Transverse colon (tissue), 4 donors: ENCODE measurements around the gene USP47. TPM values are rescaled to one million over a fixed set of nuclear protein-coding genes. Genes with fewer than 3 reads are reported as not detected.

Source experiments
- DNase-seq: peaks from one replicate; pipeline ENCODE4 v3.0.0-alpha.2; 2019
- H3K27ac ChIP-seq, 4 donors: fragments of 200-600 bp; sonication (generic); 2 replicates each; pipeline ENCODE4 v1.5.1; 2016 to 2018; ENCODE audit warnings: inconsistent platforms in 4 of 4
- H3K27me3 ChIP-seq: fragments of 200-600 bp; sonication (generic); 2 replicates; pipeline ENCODE4 v1.5.1; 2017; ENCODE audit warnings: inconsistent platforms
- H3K36me3 ChIP-seq, 4 donors: fragments of 200-600 bp; sonication (generic); 2 replicates each; pipeline ENCODE4 v1.5.1; 2017 to 2019; ENCODE audit warnings: inconsistent platforms in 4 of 4
- H3K4me1 ChIP-seq, 4 donors: fragments of 200-600 bp; sonication (generic); 2 replicates each; pipeline ENCODE4 v1.5.1; 2017 to 2020; ENCODE audit warnings: inconsistent platforms in 4 of 4
- H3K4me3 ChIP-seq, 4 donors: fragments of 200-600 bp; sonication (generic); 1 replicate in 1 of 4; 2 replicates in 3 of 4; pipeline versions ENCODE4 v1.5.1 to v1.6.1; 2017 to 2019; ENCODE audit warnings: inconsistent platforms in 4 of 4
- H3K9me3 ChIP-seq, 2 donors: fragments of 200-600 bp; sonication (generic); 2 replicates each; pipeline ENCODE4 v1.5.1; 2017 to 2019; ENCODE audit warnings: inconsistent platforms in 2 of 2
- CTCF ChIP-seq, 5 experiments: fragments of 200-600 bp in 3 of 5; fragments of 450-650 bp in 2 of 5; sonication (generic) in 3 of 5; IDR thresholded peaks; 1 replicate in 2 of 5; 2 replicates in 3 of 5; pipeline ENCODE4 v1.5.1; 2016 to 2017; ENCODE audit warnings: antibody characterized with exemption in 5 of 5, inconsistent platforms in 3 of 5, mild to moderate bottlenecking in 2 of 5, moderate library complexity in 1 of 5
- EP300 ChIP-seq: sonication (generic); formaldehyde crosslinking; IDR thresholded peaks from one replicate; pipeline ENCODE4 v1.6.1; 2017; ENCODE audit warnings: antibody characterized with exemption, low read depth
- POLR2A ChIP-seq: fragments of 450-650 bp; IDR thresholded peaks from one replicate; pipeline ENCODE4 v1.6.1; 2016; ENCODE audit warnings: antibody characterized with exemption, mild to moderate bottlenecking, moderate library complexity
- POLR2AphosphoS5 ChIP-seq, 3 donors: sonication (generic); formaldehyde crosslinking; IDR thresholded peaks; one replicate each; pipeline ENCODE4 v1.6.1; 2016; ENCODE audit warnings: antibody characterized with exemption in 3 of 3
- WGBS, 2 donors: methylation state at CpG; one replicate each; pipeline ENCODE4 v1.1.5; 2018; ENCODE audit warnings: low coverage in 1 of 2; 5-methylcytosine and 5-hydroxymethylcytosine counted together
- in situ Hi-C, 4 donors: fragments of 200-750 bp; cut with MboI; loops; one replicate each; pipeline versions ENCODE4 v1.15.0 to v1.15.1; 2017; ENCODE audit warnings: low sequenced_read_pairs in 3 of 4, low pct_ligation_motif_present in 1 of 4, low pct_unique_long_range_greater_than_20kb in 1 of 4
- intact Hi-C: fragments of 100-400 bp; cut with DNase I; formaldehyde crosslinking; loops from one replicate; pipeline ENCODE4 v1.15.1; 2023; ENCODE audit warnings: low total_unique reads
- total RNA-seq, 4 donors: library from RNA; depleted of rRNA; stranded (reverse); fragments of >200 nt; gene quantifications; one replicate each; pipeline ENCODE4 v1.1.0, GENCODE V29; 2016

The USP47 gene
- total RNA-seq, 4 donors from 2014 or later: 42.6 to 85.1 (median 57.3) TPM

GRCh38 chr11:11996321-11997048 is 154.7 kb downstream of the USP47 start:
- H3K4me1 ChIP-seq: no peaks in the 10 kb centered on the region
- in situ Hi-C loops: no loop called here
- no peak overlapping the region for H3K4me3 ChIP-seq
- no peak for DNase-seq
- H3K27me3 ChIP-seq: no peaks in the 10 kb centered on the region
- no peaks in the 10 kb centered on the region for H3K9me3 ChIP-seq
- WGBS, 2 donors: 84 to 87% methylated on average over 6 to 11 of the region's 11 CpGs
- intact Hi-C loops: no loop called here
- TF ChIP-seq EP300 (no peak), CTCF (IDR thresholded peaks at IDR 0.05) (no peak), POLR2AphosphoS5 (IDR thresholded peaks at IDR 0.05) (no peak), POLR2A (no peak)
- H3K36me3 ChIP-seq: no peaks in the 10 kb centered on the region
- H3K27ac ChIP-seq: no peak overlapping the region

- no peak for DNase-seq
- TF ChIP-seq CTCF (IDR thresholded peaks at IDR 0.05) (no peak), EP300 (no peak), POLR2A (no peak), POLR2AphosphoS5 (IDR thresholded peaks at IDR 0.05) (no peak)
- in situ Hi-C loops (no loop called here), intact Hi-C loops (no loop called here)
- Histone ChIP-seq H3K36me3 (no peaks in the 10 kb centered on the region), H3K27ac (no peak overlapping the region), H3K9me3 (no peaks in the 10 kb centered on the region), H3K4me1 (no peaks in the 10 kb centered on the region), H3K4me3 (no peak overlapping the region), H3K27me3 (no peaks in the 10 kb centered on the region)
- 69 to 90% methylated on average over 2 to 3 of the region's 3 CpGs for WGBS, 2 donors
Measured at GRCh38 chr11:11997049-11997322, 155.2 kb downstream of the USP47 start.

- Histone ChIP-seq H3K36me3 (no peaks in the 10 kb centered on the region), H3K4me1 (no peaks in the 10 kb centered on the region), H3K27ac (no peak overlapping the region), H3K9me3 (no peaks in the 10 kb centered on the region), H3K4me3 (no peak overlapping the region), H3K27me3 (no peaks in the 10 kb centered on the region)
- in situ Hi-C loops (no loop called here), intact Hi-C loops (no loop called here)
- DNase-seq: no peak
- WGBS, 2 donors: 68 to 79% methylated on average over 3 to 8 of the region's 8 CpGs
- TF ChIP-seq CTCF (IDR thresholded peaks at IDR 0.05) (no peak), POLR2A (no peak), EP300 (no peak), POLR2AphosphoS5 (IDR thresholded peaks at IDR 0.05) (no peak)
Measured at GRCh38 chr11:11998091-11998781, 156.5 kb downstream of the USP47 start.

GRCh38 chr11:12001186-12001585 is 159.4 kb downstream of the USP47 start:
- no peak for DNase-seq
- Histone ChIP-seq H3K9me3 (no peaks in the 10 kb centered on the region), H3K4me1 (no peaks in the 10 kb centered on the region), H3K27me3 (peaks cover 15% of the 10 kb centered on the region), H3K27ac (no peak overlapping the region), H3K36me3 (no peaks in the 10 kb centered on the region), H3K4me3 (no peak overlapping the region)
- in situ Hi-C loops (no loop called here), intact Hi-C loops (no loop called here)
- TF ChIP-seq POLR2AphosphoS5 (IDR thresholded peaks at IDR 0.05): no peak
- no peak for TF ChIP-seq CTCF (IDR thresholded peaks at IDR 0.05)
- TF ChIP-seq POLR2A: no peak
- TF ChIP-seq EP300: no peak
- 50 to 57% methylated on average over 3 to 7 of the region's 7 CpGs for WGBS, 2 donors
